HCT116 (cell line): ENCODE data around the gene SYN1. TPM values are rescaled to one million over a fixed set of nuclear protein-coding genes. Genes with fewer than 3 reads are reported as not detected.

ENCODE experiments used
- ATAC-seq: fragments of 200-7000 bp; cut with Tn5 transposase; 2 replicates; pipeline ENCODE4 v1.9.1; 2020; ENCODE audit warnings: mild to moderate bottlenecking, moderate library complexity
- BruUV-seq: library from RNA; stranded (reverse); fragments of 400-500 nt; replicated peaks from 2 replicates; lab custom pipeline; 2021; lab: Mats Ljungman, UMichigan
- CTCF ChIA-PET: fragments of 300-600 bp; sonication (Branson Sonifier 250); formaldehyde crosslinking; loops from one replicate; lab custom pipeline; 2021; ENCODE audit warnings: antibody characterized with exemption; lab: Charles Lee
- POLR2A ChIA-PET: fragments of 300-600, 350-600 bp; sonication (Branson Sonifier 250); formaldehyde crosslinking; loops from one replicate; lab custom pipeline; 2021; ENCODE audit warnings: antibody characterized with exemption; lab: Charles Lee
- RAD21 ChIA-PET, 2 experiments: fragments of 300-600 bp; sonication (Branson Sonifier 250); formaldehyde crosslinking; loops; one replicate each; lab custom pipeline; 2023; ENCODE audit warnings: low total read pairs in 2 of 2; ENCODE audit not compliant: uncharacterized antibody in 2 of 2, unreplicated experiment in 2 of 2, low non-redundant PET in 1 of 2; lab: Charles Lee
- DNase-seq: peaks from one replicate; pipeline ENCODE4 v3.0.0-alpha.2; 2010; ENCODE audit warnings: low read depth, low spot score
- H2AFZ ChIP-seq: fragments of 200-600 bp; shearing (Covaris generic), sonication (generic); 2 replicates; pipeline ENCODE4 v1.6.1; 2017; ENCODE audit warnings: low read depth, mixed run types, mixed read lengths, antibody characterized with exemption, low read length; ENCODE audit not compliant: poor library complexity, severe bottlenecking
- H3K27ac ChIP-seq: 2 replicates; pipeline ENCODE4 v1.5.1; 2012; ENCODE audit warnings: low read depth, low read length
- H3K27me3 ChIP-seq: fragments of 200-600 bp; sonication (generic); 2 replicates; pipeline ENCODE4 v1.6.1; 2016; ENCODE audit warnings: mixed run types, low read length, mixed read lengths; ENCODE audit not compliant: insufficient read depth
- H3K36me3 ChIP-seq, 2 experiments: fragments of 200-500 bp in 1 of 2; fragments of 200-600 bp in 1 of 2; sonication (Bioruptor generic) in 1 of 2; sonication (generic) in 1 of 2; 2 replicates each; pipeline versions ENCODE4 v1.5.1 to v1.6.1; 2014 to 2016; ENCODE audit warnings: low read length in 2 of 2, inconsistent platforms in 1 of 2, mixed read lengths in 1 of 2, mixed run types in 1 of 2; ENCODE audit not compliant: insufficient read depth in 2 of 2, control insufficient read depth in 1 of 2
- H3K4me1 ChIP-seq, 2 experiments: fragments of 200-600 bp in 1 of 2; sonication (generic) in 1 of 2; 2 replicates each; pipeline versions ENCODE4 v1.5.1 to v1.6.1; 2012 to 2017; ENCODE audit warnings: low read length in 2 of 2, inconsistent platforms in 1 of 2, mild to moderate bottlenecking in 1 of 2, mixed read lengths in 1 of 2, mixed run types in 1 of 2, moderate library complexity in 1 of 2; ENCODE audit not compliant: insufficient read depth in 2 of 2, control insufficient read depth in 1 of 2
- H3K4me2 ChIP-seq: fragments of 200-600 bp; sonication (generic); 2 replicates; pipeline ENCODE4 v1.6.1; 2017; ENCODE audit warnings: mixed run types, low read length, mixed read lengths
- H3K4me3 ChIP-seq, 2 experiments: fragments of 200-600 bp in 1 of 2; sonication (generic) in 1 of 2; replicated peaks in 1 of 2; 2 replicates each; pipeline ENCODE4 v1.5.1; 2011 to 2016; ENCODE audit warnings: low read length in 2 of 2, control low read depth in 1 of 2, low read depth in 1 of 2, mild to moderate bottlenecking in 1 of 2, mixed read lengths in 1 of 2, mixed run types in 1 of 2
- H3K79me2 ChIP-seq: fragments of 200-600 bp; sonication (generic); 2 replicates; pipeline ENCODE4 v1.6.1; 2017; ENCODE audit warnings: mild to moderate bottlenecking, mixed run types, low read length, moderate library complexity, mixed read lengths; ENCODE audit not compliant: insufficient read depth
- H3K9ac ChIP-seq: fragments of 200-600 bp; sonication (generic); 2 replicates; pipeline ENCODE4 v1.6.1; 2016; ENCODE audit warnings: low read length, mixed read lengths
- H3K9me2 ChIP-seq: fragments of 200-600 bp; sonication (generic), shearing (Covaris generic); 2 replicates; pipeline ENCODE4 v1.6.1; 2017; ENCODE audit warnings: mixed run types, mild to moderate bottlenecking, moderate library complexity; ENCODE audit not compliant: insufficient read depth
- H3K9me3 ChIP-seq, 2 experiments: fragments of 200-500 bp in 1 of 2; fragments of 200-600 bp in 1 of 2; sonication (Bioruptor generic) in 1 of 2; sonication (generic) in 1 of 2; 2 replicates each; pipeline ENCODE4 v1.6.1; 2014 to 2017; ENCODE audit warnings: low read length in 2 of 2, mixed read lengths in 2 of 2, inconsistent platforms in 1 of 2, low read depth in 1 of 2, mild to moderate bottlenecking in 1 of 2, mixed run types in 1 of 2, moderate library complexity in 1 of 2; ENCODE audit not compliant: control insufficient read depth in 1 of 2, insufficient read depth in 1 of 2
- H4K20me1 ChIP-seq: fragments of 200-600 bp; sonication (generic), shearing (Covaris generic); 2 replicates; pipeline ENCODE4 v1.6.1; 2017; ENCODE audit warnings: mixed run types, mild to moderate bottlenecking, moderate library complexity; ENCODE audit not compliant: insufficient read depth
- ATF3 ChIP-seq: IDR thresholded peaks from 2 replicates; pipeline ENCODE4 v1.6.1; 2012
- CBX3 ChIP-seq: IDR thresholded peaks from 2 replicates; pipeline ENCODE4 v1.6.1; 2012; ENCODE audit warnings: low read depth
- CEBPB ChIP-seq: IDR thresholded peaks from 2 replicates; pipeline ENCODE4 v1.6.1; 2012; ENCODE audit warnings: low read depth
- CTCF ChIP-seq, 3 experiments: fragments of 200-600 bp in 1 of 3; sonication (generic) in 1 of 3; IDR thresholded peaks in 2 of 3; conservative IDR thresholded peaks in 1 of 3; 2 replicates each; pipeline ENCODE4 v1.5.1; 2012 to 2017; ENCODE audit warnings: low read depth in 2 of 3, low read length in 2 of 3, antibody characterized with exemption in 1 of 3, borderline replicate concordance in 1 of 3, control low read depth in 1 of 3, mild to moderate bottlenecking in 1 of 3, mixed read lengths in 1 of 3, mixed run types in 1 of 3, moderate library complexity in 1 of 3; ENCODE audit not compliant: insufficient read depth in 1 of 3
- EGR1 ChIP-seq: IDR thresholded peaks from 2 replicates; pipeline ENCODE4 v1.6.1; 2012; ENCODE audit warnings: low read depth
- ELF1 ChIP-seq: IDR thresholded peaks from 2 replicates; pipeline ENCODE4 v1.6.1; 2012; ENCODE audit warnings: low read depth, borderline replicate concordance
- JUND ChIP-seq: IDR thresholded peaks from 2 replicates; pipeline ENCODE4 v1.6.1; 2012
- MAX ChIP-seq: IDR thresholded peaks from 2 replicates; pipeline ENCODE4 v1.6.1; 2012
- POLR2A ChIP-seq: IDR thresholded peaks from 2 replicates; pipeline ENCODE4 v1.7.0; 2011; ENCODE audit warnings: borderline replicate concordance; ENCODE audit not compliant: insufficient read depth, insufficient read length; ENCODE audit errors: extremely low read depth
- POLR2AphosphoS5 ChIP-seq: IDR thresholded peaks from 2 replicates; pipeline ENCODE4 v1.6.1; 2011; ENCODE audit warnings: mild to moderate bottlenecking, low read depth, low read length, moderate library complexity
- RAD21 ChIP-seq: IDR thresholded peaks from 2 replicates; pipeline ENCODE4 v1.6.1; 2012; ENCODE audit warnings: low read depth, mild to moderate bottlenecking
- REST ChIP-seq: IDR thresholded peaks from 2 replicates; pipeline ENCODE4 v1.6.1; 2012; ENCODE audit warnings: low read depth
- SP1 ChIP-seq: IDR thresholded peaks from 2 replicates; pipeline ENCODE4 v1.6.1; 2012; ENCODE audit warnings: low read depth
- SRF ChIP-seq: IDR thresholded peaks from 2 replicates; pipeline ENCODE4 v1.6.1; 2012; ENCODE audit warnings: low read depth
- ZFX ChIP-seq: fragments of 450-650 bp; IDR thresholded peaks from 2 replicates; pipeline ENCODE4 v1.6.1; 2017
- ZNF274 ChIP-seq: fragments of 200-500 bp; sonication (Bioruptor generic); IDR thresholded peaks from 2 replicates; pipeline ENCODE4 v1.6.1; 2014; ENCODE audit warnings: mild to moderate bottlenecking, low read depth, low read length, inconsistent platforms
- intact Hi-C: fragments of 100-400 bp; cut with micrococcal nuclease; formaldehyde crosslinking; loops from 2 replicates; pipeline ENCODE4 v1.10.0; 2022
- total RNA-seq: library from RNA; stranded (reverse); gene quantifications from one replicate; pipeline ENCODE4 v1.2.1, GENCODE V29; 2021; ENCODE audit not compliant: unreplicated experiment

SYN1 gene
- total RNA-seq, 1 experiment from 2014 or later, result 0.86 TPM

- RAD21 ChIA-PET, result no interaction called here
- ATAC-seq, result no peak
- Histone ChIP-seq H3K4me2 (no peak overlapping the region), H3K4me1 (peaks cover 4 to 25% of the 10 kb centered on the region in 2 experiments), H3K4me3 (no peak overlapping the region), H3K9me3 (no peaks in the 10 kb centered on the region), H3K27ac (no peak overlapping the region), H3K27me3 (no peaks in the 10 kb centered on the region), H4K20me1 (no peaks in the 10 kb centered on the region), H3K9me2 (no peaks in the 10 kb centered on the region), H2AFZ (no peak overlapping the region)
- POLR2A ChIA-PET, result no interaction called here
- CTCF ChIA-PET, result no interaction called here
- intact Hi-C loops, result no loop called here
- DNase-seq, result no peak
- BruUV-seq, result no TSS peak
- no peak for TF ChIP-seq MAX
- TF ChIP-seq CBX3, result no peak
- no peak for TF ChIP-seq RAD21
- no peak for TF ChIP-seq ATF3
- TF ChIP-seq ZFX, result no peak
- no peak for TF ChIP-seq CTCF (IDR thresholded peaks at IDR 0.05 in 2 of 3, conservative IDR thresholded peaks at IDR 0.05 in 1 of 3; ENCODE audit: borderline replicate concordance in 1 of 3, insufficient read depth in 1 of 3, low read depth in 2 of 3, low read length in 2 of 3)
- TF ChIP-seq ELF1, result no peak
- TF ChIP-seq JUND, result no peak
- TF ChIP-seq SP1, result no peak
- TF ChIP-seq EGR1, result no peak
- no peak for TF ChIP-seq CEBPB
- TF ChIP-seq SRF, result no peak
- TF ChIP-seq POLR2A, result no peak
- no peak for TF ChIP-seq POLR2AphosphoS5
- no peak for TF ChIP-seq REST
- no peak for TF ChIP-seq ZNF274
- TF ChIP-seq, all 23 proteins: peak for 0
- Histone ChIP-seq H3K9ac (no peak overlapping the region), H3K36me3 (peaks cover 3 to 6% of the 10 kb centered on the region in 2 experiments; a peak in 1 of 4 replicates), H3K79me2 (peaks cover 20% of the 10 kb centered on the region)
These were observed 34.9 kb downstream of the SYN1 start for GRCh38 chrX:47584714-47585113.
